NCI-H187 treated with DMSO at 0.1 percent for 48 hours (cell line): Measurements from ENCODE around the gene TOM1L2.

Source experiments
- DNase-seq: peaks from one replicate; lab custom pipeline; 2025; lab: John Stamatoyannopoulos, UW

TOM1L2 gene

GRCh38 chr17:17833658-17834357 lies 138.4 kb downstream of the TOM1L2 start:
- DNase-seq, result no peak

GRCh38 chr17:17832032-17832363 lies 140.2 kb downstream of the TOM1L2 start:
- no peak for DNase-seq

- no peak for DNase-seq
Measured at GRCh38 chr17:17831208-17832031, 140.8 kb downstream of the TOM1L2 start.

DNA sequence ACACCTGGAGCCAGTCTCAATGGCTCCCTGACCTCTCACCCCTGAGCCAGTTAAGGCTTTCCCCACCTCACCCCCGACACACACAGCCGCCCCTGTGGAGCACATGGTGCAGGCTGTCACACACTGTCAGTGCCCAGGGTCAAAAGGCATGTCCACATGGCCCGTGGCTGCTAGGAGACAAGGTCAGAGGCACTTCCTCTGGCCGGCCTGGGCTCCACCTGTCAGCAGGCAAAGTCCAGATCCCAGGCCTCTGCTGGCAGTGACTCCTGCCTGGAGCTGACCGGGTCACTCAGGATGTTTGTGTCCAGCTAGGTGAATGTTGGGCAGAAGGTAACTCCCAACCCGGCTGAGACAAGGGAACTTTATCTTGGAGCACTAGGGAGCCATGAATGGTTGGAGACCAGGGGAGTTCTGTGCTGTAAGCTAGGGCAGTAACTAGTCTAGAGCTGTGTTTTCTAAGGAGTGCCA lies 141.4 kb downstream of the TOM1L2 start:
- DNase-seq, result no peak

DNA sequence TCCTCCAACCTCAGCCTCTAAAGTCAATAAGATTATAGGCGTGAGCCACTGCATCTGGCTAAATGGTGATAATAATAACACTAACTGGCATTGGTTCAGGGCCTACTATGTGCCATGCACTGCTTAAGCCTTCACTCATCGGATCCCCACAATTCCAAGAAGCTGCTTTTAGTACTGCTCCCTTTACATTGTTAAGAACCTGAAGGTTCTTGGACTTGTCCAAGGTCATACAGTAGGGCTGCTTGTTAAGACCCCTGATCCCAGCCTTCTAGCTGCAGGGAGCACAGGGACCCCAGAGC lies 142.0 kb downstream of the TOM1L2 start:
- DNase-seq, result no peak

- DNase-seq, result no peak
Measured at GRCh38 chr17:17827826-17828621, 144.2 kb downstream of the TOM1L2 start.

GRCh38 chr17:17826942-17827785 lies 145.0 kb downstream of the TOM1L2 start:
- no peak for DNase-seq

DNA sequence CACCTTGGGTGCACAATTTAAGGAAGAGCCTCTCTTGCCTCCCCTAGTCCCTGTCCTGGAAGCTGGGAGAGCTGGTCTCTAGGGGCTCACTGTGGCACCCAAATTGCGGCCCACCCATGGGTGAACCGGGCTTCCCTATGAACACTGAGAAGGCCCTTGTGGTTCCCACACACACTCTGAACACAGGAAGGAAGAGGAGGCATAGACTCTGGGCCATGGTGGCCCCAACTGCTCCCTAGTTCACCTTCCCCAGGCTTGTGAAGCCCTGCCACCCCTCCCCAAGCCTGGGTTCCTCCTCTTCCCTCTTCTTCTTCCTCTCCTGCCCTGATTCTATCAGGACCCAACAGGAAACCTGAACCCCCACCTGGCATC lies 145.9 kb downstream of the TOM1L2 start:
- no peak for DNase-seq

- no peak for DNase-seq
Measured at GRCh38 chr17:17824783-17825614, 147.2 kb downstream of the TOM1L2 start.

GRCh38 chr17:17824119-17824782 lies 147.9 kb downstream of the TOM1L2 start:
- no peak for DNase-seq

DNA sequence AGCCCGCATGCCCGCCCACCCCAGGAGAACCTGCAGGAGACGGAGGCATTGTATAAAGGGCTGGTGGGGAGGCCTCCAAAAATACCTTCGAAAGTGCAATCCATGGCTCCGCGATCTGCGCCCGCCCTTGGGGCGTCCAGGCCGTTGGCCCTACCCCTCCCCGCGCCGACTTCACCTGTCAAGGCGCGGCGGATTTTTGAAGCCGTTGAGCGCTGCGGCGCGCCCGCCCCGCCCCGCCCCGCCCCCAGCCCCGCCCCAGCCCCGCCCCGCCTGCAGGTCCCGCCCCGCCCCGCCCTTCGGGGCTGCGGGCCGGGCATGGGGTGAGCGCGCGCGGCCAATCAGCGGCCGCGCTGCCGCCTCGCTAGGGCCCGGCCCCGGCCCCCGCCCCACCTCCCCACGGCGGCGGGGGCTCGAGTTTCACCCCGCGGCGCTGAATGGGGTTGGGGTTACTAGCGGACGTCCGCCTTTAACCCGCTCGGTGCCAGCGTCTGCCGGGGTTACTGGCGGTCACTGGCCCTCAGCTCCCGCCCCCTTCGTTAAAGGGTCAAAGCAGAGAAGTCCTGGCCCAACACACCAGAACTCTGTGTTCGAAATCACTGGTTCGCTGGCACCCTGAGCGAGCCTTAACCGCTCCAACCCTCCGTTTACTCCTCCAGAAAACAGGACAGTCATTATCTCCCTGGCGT lies 148.6 kb downstream of the TOM1L2 start:
- DNase-seq, result no peak

- DNase-seq, result no peak
Measured at GRCh38 chr17:17822616-17823015, 149.6 kb downstream of the TOM1L2 start.

DNA sequence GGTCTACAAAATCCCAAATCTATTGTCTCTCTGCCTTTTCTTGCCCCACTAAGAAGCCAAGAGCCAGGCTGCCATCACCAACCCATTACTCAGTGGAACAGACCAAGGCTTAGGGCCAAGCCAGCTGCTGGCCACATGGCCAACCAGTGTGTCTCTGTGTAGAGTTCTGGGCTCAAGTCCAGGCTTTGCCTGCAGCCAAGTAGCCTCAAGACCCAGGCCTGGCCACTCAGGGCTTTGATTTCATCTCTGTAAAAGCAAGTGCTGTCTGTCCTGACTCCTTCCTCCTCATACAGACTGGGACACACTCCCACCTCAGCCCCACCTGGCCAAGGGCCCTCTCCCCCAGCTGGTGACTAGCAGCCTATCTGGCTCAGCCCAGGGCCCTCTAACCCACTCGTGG lies 150.0 kb downstream of the TOM1L2 start:
- no peak for DNase-seq

DNA sequence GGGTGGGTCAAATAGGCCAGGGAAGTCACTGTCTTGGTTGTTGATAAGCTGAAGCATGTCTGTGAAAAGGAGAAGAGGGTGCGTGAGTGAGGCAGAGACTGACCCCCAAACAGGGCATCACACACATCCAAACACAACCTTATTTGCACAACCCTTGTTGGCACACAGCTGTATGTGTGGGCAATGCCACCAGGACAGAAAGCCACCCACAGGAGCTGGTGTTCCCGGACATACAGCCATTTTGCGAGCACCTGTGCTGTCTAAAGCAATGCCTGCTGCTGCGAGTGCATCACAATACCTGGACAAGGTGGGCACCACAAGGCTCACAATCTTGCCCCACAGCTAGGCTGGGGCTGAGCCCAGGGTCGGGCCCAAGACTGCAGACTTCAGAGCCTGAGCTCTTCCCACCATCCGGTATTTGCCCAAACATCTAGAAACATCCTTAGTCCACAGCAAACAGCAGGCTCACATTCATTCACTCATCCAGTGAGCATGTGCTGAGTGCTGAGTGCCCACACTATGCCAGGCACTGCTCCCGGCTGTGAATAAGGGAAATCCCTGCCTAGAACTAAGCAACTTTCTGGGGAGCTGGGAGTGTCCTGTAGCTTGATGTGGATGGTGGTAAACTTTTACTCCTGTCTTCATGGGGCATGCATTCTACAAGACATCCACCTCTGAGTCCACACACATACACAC lies 151.6 kb downstream of the TOM1L2 start:
- DNase-seq, result no peak

DNA sequence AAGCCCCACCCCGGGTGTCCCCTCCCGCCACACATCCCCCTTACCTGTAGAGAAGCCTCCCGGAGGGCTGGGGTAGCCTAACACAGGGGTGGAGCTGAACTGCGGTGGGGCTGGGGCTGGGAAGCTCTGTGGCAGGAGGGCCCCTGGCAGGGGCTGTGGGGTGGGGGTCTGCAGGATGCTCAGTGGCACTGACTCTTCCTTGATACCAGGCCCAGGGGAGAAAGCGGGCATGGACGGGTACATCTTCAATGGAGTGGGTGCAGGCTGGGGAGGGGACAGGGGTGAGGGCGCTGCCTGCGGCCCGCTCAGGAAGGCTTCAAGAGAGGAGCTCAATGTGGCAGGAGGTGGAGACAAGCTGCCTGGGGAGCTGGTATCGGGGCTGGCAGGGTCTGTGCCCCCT lies 152.2 kb downstream of the TOM1L2 start:
- no peak for DNase-seq

- no peak for DNase-seq
Measured at GRCh38 chr17:17819561-17819995, 152.6 kb downstream of the TOM1L2 start.

- no peak for DNase-seq
Measured at GRCh38 chr17:17819111-17819510, 153.1 kb downstream of the TOM1L2 start.

GRCh38 chr17:17818088-17818526 lies 154.1 kb downstream of the TOM1L2 start:
- no peak for DNase-seq

DNA sequence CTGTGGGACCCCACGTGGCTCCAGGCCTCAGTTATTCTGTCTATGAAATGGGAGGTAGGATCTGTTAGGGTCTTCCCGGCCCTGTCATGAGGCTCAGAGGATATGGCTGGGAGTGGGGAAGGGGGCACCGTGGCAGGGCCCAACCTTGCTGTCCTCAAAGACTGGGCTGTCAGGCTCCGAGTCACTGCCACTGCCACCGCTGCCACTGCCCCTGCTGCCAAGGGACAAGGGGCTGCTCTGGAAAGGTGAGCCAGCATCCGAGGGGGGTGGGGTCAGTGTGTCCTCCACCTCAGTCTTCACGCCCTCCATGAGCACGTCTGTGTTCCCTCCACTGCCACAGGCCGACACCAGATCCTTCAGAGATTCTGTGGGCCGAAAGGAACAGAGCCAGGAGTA lies 154.7 kb downstream of the TOM1L2 start:
- DNase-seq, result no peak
